HuH-7.5 (cell line): ENCODE results near the gene ZFYVE28.
"Not testable (repeated sequence)": the region's sequence is repeated elsewhere in the genome, so short reads cannot be mapped to it uniquely, and the experiment has no call there.

Source experiments
- DNase-seq: peaks from one replicate; pipeline ENCODE4 v3.0.0; 2011; ENCODE audit warnings: low spot score

ZFYVE28 gene

DNA sequence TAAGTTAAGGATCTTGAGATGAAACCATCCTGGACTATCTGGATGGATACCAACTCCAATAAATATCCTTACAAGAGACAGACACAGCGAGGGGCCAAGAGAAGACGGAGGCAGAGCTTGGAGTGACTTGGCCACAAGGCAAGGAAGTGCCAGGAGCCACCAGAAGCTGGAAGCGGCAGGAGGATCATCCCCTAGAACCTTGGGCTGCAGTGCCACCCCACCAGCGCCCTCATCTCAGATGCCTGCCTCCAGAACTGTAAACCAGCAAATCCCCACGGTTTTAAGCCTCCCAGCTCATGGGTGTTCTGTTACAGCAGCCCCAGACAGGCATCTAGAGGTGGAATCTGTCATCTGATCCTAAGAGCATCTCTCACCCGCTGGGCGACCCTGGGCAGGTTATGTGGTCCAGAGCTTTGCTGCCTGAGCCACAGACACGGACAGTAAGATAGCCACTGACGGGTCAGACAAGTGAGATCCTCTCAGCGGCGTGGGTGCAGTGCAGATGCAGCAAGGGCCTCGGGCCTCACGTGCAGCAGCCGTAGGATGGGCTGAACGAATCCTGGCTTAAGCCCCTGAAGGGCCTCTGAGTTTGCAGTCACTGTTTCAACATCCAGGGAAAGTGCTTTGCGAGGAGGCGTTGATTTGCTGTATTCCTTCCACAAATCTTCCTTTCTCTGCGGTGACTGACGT lies 131.4 kb downstream of the ZFYVE28 start:
- DNase-seq, result no peak

- DNase-seq, result no peak
Measured at GRCh38 chr4:2285613-2286381, 132.6 kb downstream of the ZFYVE28 start.

- DNase-seq, result no peak
Measured at GRCh38 chr4:2284934-2285612, 133.4 kb downstream of the ZFYVE28 start.

DNA sequence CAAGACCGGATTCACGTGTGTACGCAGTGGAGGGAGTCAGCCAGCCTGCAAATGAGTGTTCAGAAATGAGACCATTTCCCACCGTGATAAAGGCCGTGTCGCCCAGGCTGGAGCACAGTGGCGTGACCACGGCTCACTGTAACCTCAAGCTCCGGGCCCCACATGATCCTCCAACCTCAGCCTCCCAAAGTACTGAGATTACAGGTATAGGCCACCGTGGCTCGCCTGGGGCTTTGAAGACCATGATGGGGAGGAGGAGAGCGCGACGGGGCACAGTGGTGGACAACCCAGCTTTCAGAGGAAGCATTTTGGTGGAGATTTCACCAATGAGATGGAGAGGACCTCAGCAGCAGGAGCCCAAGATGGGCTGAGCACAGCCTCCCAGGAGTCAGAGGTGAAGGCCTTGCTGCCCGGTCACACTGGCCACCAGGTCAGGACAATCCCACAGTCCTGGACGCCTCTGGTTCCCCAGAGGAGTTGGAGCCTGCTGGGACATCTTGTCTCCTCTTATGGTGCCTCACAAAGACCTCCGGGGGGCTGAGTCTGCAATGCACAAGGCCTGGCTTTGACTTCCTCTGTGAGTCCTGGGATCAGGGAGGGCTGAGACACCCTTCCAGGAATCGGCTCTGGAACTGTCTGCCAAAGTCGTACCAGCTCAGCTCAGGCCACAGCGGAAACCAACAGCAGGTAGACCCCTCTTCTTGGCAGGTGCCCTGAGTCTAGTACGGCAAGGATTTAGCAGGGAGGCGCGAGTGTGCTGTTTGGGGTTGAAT lies 134.1 kb downstream of the ZFYVE28 start:
- DNase-seq, result no peak

DNA sequence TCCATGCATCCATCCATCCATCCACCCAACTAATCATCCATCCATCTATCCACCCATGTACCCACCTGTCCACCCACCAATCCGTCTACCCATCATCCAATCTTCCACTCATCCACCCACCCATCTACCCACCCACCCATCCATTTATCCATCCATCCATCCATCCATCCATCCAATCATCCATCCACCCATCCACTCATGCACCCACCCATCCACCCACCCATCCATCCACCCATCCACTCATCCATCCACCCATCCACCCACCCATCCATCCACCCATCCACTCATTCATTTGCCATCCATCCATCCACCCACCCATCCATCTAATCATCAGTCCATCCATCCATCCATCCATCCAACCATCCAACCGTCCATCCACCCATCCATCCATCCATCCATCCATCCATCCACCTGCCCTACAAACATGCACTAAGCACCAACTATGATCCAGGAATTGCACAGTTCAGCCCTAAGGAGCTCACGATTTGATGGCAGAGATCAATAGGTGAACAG lies 135.2 kb downstream of the ZFYVE28 start:
- no peak for DNase-seq

- no peak for DNase-seq
Measured at GRCh38 chr4:2281575-2282343, 136.7 kb downstream of the ZFYVE28 start.

DNA sequence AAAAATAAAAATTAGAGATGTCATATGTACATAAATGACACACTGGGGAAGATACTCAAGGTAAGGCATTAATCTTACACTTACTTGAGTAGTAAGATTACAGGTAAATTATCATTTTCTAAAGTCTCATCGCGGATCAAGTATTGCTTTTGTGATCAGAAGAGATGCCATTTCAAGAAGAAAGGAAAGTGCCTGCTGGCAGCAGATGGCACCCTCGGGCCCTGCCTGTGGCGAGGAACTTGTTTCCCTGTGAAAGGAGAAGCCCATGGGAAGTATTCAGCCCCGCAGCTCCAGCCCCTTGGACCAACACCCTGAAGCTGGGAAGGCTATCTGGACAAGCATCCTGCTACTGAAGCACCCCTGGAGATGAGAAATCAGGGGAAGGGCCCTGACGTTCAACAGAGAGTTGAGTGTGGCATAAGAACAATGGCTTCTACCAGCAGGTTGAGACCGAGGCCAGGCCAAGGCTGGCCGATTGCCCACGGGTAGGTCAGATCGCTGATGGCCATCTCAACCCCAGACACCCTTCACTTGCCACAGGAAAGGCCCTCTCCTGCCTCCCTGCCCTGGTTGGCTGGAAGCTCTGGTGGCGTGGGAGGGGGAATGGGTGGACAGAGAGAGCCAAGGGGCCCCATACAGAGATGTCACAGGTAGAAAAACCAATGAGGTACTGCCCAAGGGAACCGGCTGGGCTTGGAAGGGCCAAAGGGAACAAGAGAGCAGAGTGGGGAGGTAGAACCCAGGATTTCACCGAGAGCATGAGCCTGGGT lies 137.7 kb downstream of the ZFYVE28 start:
- DNase-seq, result no peak

- no peak for DNase-seq
Measured at GRCh38 chr4:2277956-2278355, 140.5 kb downstream of the ZFYVE28 start.

- DNase-seq, result no peak
Measured at GRCh38 chr4:2276581-2277325, 141.7 kb downstream of the ZFYVE28 start.

DNA sequence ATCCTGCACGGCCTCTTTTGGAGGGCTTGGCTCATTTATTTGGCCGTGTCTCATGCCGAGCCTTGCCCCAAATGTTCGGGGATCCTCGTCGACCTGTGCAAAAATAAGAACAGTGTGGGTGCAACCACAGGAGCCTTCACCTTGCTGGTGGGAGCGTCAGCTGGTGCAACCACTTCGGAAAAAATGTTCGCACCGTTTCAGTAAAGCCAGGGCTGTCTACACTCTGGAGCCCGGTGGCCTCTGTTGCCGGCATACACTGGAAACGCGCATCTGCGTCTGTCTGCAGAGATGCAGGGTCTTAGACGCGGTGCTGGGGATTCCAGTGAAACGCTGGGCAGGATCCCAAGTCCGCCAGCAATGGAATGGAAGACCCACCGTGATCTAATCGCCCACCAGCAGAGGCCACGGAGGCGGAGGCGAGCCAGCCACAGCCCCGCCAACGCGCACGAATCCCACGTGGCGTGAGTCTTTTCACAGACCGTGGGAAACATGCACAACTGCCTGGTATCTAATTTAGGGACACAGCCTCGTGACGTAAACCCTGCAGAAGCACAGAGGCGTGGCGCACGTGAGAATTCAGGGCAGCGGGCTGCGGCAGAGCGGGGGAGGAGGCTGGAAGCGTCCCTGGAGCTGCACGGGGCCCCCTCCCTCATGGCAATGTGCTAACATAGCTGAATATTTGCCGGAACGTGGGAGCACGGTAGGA lies 142.7 kb downstream of the ZFYVE28 start:
- DNase-seq, result no peak

DNA sequence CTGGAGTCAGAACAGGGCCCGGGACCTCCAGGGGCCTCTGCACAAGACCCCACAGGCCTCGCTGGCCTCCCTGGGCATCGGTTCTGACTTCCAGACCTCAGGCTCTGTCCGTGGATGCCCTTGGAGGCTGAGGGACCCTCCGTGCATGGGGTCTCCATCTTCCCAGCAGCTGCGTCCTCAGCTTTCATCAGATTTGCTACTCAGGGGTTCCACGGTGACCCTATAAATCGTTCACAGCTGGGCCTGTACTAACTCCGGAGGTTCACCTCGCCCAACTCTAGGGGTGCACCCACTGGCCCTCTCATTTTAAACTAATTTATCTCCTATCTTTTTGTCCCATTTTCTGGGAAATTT lies 143.4 kb downstream of the ZFYVE28 start:
- DNase-seq, result not testable (repeated sequence)

- DNase-seq, result no peak
Measured at GRCh38 chr4:2274320-2275043, 144.0 kb downstream of the ZFYVE28 start.

- no peak for DNase-seq
Measured at GRCh38 chr4:2273657-2274319, 144.7 kb downstream of the ZFYVE28 start.

GRCh38 chr4:2273221-2273620 lies 145.2 kb downstream of the ZFYVE28 start:
- DNase-seq, result no peak

GRCh38 chr4:2272828-2273120 lies 145.7 kb downstream of the ZFYVE28 start:
- no peak for DNase-seq

- no peak for DNase-seq
Measured at GRCh38 chr4:2272026-2272827, 146.2 kb downstream of the ZFYVE28 start.

- DNase-seq, result no peak
Measured at GRCh38 chr4:2271279-2272025, 147.0 kb downstream of the ZFYVE28 start.
